ENCODE data around the gene NTM.
A peak's percentile ranks its signal among the peaks of the same experiment; 100 is the strongest.
"Not testable (repeated sequence)": the region's sequence is repeated elsewhere in the genome, so short reads cannot be mapped to it uniquely, and the experiment has no call there.

The NTM gene

GRCh38 chr11:131370090-131370751, at the start of gene NTM:
Gene NTM (plus strand): TSS chr11:131370615.
- no peak for DNase-seq

- no peak for DNase-seq
Observed at GRCh38 chr11:131324921-131325570, 45.4 kb upstream of the NTM start.

GRCh38 chr11:131326829-131327228, 43.6 kb upstream of the NTM start:
- DNase-seq = no peak

GRCh38 chr11:131327421-131327820, 43.0 kb upstream of the NTM start:
- no peak for DNase-seq

- DNase-seq = no peak
Observed at GRCh38 chr11:131328843-131329242, 41.6 kb upstream of the NTM start.

- DNase-seq = no peak
Observed at GRCh38 chr11:131331010-131331409, 39.4 kb upstream of the NTM start.

GRCh38 chr11:131331546-131331945, 38.9 kb upstream of the NTM start:
- DNase-seq = no peak

GRCh38 chr11:131334601-131335000, 35.8 kb upstream of the NTM start:
- DNase-seq = no peak

GRCh38 chr11:131341900-131342299, 28.5 kb upstream of the NTM start:
- not testable (repeated sequence) for DNase-seq

GRCh38 chr11:131342442-131342841, 28.0 kb upstream of the NTM start:
- not testable (repeated sequence) for DNase-seq

- no peak for DNase-seq
Observed at GRCh38 chr11:131345406-131345805, 25.0 kb upstream of the NTM start.

GRCh38 chr11:131349368-131350086, 20.9 kb upstream of the NTM start:
- DNase-seq = no peak

- DNase-seq = no peak
Observed at GRCh38 chr11:131350872-131351271, 19.5 kb upstream of the NTM start.

- DNase-seq = no peak
Observed at GRCh38 chr11:131351848-131352247, 18.6 kb upstream of the NTM start.

GRCh38 chr11:131353766-131354165, 16.6 kb upstream of the NTM start:
- DNase-seq = no peak

- peak; percentile 45 for DNase-seq
Observed at GRCh38 chr11:131354251-131354701, 16.1 kb upstream of the NTM start.

GRCh38 chr11:131356206-131356605, 14.2 kb upstream of the NTM start:
- DNase-seq = no peak

- no peak for DNase-seq
Observed at GRCh38 chr11:131365329-131365930, 5.0 kb upstream of the NTM start.

GRCh38 chr11:131370901-131371790, 731 bp downstream of the NTM start:
- no peak for DNase-seq

GRCh38 chr11:131371791-131372104, 1.3 kb downstream of the NTM start:
- DNase-seq = no peak

GRCh38 chr11:131372234-131372962, 2.0 kb downstream of the NTM start:
- DNase-seq = no peak

Measured in OCI-M1 (cell line).